ENCODE results near the gene SYT15.
"Not testable (repeated sequence)": the region's sequence is repeated elsewhere in the genome, so short reads cannot be mapped to it uniquely, and the experiment has no call there.

SYT15 gene

DNA sequence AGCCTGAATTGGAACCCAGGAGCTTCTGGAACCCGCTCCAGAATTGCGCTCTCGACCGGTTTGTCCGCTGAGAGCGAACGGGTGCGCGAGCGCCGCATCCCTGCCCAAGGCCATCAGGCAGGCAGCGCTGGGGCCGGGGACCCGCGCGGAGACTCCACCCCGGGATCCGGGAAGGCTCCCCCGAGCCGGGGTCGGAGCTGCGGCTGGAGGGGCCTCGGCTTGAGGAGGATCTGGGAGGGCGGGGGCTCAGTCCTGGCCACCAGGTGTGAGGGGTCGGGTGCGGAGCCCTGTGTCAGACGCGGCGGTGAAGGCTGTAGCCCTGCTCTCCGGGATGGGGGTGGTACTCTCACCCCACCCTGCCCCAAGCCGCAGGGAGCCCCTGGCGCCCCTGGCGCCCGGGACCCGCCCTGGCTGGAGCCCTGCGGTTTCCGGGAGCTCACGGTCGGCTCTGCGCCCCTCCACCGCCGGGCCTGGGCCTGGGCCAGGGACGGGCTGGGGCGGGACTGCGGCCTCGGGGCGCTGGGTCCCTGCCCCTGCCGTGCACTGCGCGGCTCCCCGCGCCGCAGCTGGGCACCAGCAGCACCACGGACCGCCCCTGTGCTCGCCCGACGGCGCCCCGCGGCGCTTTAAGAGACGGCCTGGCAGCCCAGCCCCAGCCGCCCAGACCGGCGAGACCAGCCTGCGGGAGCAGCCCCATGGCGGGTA is at the start of gene SYT15:
SYT15 (plus strand) TSS at position 655 of the 705 bp plus-strand sequence; CDS start at position 696, 41 bp downstream.
- DNase-seq (ENCODE audit: low read depth): not testable (repeated sequence)

DNA sequence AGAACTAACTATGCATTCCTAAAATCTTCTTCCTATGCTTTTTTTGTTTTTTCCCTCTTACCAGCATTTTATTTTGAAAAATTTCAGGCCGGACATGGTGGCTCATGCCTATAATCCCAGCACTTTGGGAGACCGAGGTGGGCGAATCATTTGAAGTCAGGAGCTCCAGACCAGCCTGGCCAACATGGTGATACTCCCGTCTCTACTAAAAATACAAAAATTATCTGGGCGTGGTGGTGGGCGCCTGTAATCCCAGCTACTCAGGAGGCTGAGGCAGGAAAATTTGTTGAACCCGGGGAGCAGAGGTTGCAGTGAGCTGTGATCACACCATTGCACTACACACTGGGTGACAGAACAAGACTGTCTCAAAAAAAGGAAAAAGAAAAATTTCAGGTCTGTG is 49.2 kb upstream of the SYT15 start:
- not testable (repeated sequence) for DNase-seq (ENCODE audit: low read depth)

DNA sequence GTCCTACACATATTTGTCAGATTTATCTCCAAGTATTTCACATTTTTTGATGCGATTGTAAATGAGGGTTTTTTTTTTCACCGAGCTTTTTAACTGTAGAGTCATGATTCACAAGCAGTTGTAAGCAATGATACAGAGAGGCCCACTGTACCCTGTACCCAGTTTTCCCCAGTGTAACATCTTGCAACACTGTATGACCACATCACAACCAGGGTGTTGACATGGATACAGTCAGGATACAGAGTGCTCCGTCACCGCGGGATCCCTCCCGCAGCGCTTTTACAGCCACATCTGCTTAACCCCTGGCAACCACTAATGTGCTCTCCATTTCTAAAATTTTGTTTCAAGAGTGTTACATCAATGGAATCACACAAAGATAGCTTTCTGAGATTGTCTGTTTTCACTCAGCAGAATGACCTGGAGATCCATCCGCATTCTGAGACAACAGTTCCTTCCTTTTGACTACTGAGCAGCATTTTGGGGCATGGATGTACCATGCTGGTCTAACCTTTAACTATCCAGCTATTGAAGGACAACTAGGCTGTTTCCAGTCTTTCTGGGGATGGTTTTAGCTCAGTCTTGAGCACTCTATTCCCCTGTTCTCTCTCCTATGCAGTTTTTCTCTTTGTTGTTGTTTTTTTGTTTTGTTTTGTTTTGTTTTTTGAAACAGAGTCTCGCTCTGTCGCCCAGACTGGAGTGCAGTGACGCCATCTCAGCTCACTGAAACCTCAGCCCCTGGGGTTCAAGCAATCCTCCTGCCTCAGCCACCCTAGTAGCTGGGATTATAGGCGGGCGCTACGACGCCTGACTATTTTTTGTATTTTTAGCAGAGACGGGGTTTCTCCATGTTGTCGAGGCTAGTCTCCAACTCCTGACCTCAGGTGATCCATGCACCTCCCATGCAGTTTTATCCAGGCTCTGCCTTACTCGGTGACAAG is 48.4 kb upstream of the SYT15 start:
- DNase-seq (ENCODE audit: low read depth): peak; percentile 98

DNA sequence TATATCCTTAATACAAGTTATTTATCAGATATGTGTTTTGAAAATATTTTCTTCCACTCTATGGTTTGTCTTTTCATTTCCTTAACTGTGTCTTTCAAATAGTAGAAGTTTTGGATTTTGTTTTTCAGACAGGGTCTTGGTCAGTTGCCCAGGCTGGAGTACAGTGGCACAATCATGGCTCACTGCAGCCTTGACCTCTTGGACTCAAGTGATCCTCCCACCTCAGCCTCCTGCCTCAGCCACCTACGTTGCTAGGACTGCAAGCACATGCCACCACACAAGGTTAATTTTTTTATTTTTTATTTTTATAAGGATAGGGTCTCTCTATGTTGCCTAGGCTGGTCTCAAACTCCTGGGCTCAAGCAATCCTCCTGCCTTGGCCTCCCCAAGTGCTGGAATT is 46.7 kb upstream of the SYT15 start:
- DNase-seq (ENCODE audit: low read depth): not testable (repeated sequence)

DNA sequence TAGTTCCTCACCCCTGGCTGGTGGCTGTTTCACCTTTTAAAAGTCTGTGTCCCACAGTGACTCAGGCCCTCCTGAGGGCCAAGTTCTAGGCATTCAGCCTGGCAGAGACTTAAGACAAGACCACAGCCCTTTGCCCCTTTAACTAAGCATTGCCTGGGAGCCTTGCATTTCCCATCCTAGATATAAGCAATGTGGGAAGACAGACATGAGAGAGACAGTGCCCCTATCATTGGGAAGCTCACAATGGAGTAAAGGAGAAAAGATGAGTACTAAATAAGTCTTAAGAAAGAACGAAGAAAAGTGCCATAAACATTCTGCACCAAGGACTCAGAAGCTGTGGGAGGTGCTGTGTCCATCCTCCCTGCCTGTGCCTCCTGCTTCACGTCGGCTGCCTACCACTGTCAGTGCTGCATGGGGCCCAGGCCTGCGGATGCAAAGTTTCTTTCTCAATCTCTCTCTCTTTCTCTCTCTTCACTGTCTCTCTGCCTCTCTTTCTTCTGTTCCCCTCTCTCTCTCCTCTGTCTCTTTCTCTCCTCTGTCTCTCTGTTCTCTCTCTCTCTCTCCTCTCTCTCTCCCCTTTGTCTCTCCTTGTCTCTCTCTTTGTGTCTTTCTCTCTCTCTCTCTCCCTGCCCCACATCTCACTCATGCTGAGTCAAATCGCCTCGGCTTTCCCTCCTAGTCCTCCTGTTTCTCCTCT is 44.0 kb upstream of the SYT15 start:
- no peak for DNase-seq (ENCODE audit: low read depth)

DNA sequence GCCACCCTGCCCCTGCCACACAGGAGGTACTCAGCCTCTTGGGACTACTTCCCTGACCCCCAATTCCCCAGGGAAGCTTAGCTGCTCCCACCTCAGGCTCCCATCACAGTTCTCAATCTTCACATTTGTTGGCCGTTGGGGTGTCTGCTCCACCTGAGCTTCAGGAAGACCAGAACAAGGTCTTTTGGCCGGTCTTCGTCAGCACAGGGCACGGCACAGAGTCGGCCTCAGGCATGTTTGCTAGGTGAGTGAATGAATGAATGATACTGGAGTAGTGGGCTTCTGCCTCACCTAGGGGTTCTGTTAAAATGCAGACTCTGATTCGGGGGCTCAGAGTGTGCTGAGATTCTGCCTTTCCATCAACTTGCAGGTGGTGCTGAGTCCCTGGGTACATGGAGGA is 42.8 kb upstream of the SYT15 start:
- DNase-seq (ENCODE audit: low read depth): no peak

DNA sequence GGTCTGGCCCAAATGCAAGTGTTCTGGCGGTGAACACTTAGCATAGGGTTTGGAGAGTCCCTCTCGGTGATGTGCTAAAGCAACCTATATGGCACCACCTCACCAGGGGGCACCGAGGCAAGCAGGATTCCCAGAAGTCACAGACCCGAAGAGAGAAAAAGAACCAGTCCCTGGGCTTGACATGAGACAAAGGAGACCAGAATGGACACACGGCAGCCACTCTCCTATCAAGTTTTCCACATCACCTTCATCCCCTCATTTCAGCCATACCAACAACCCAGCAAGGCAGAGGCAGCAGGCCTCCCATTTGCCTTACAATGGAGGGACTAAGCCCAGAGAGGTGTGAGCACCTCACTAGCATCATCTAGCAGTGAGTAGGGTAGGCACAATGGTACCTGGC is 42.1 kb upstream of the SYT15 start:
- no peak for DNase-seq (ENCODE audit: low read depth)

DNA sequence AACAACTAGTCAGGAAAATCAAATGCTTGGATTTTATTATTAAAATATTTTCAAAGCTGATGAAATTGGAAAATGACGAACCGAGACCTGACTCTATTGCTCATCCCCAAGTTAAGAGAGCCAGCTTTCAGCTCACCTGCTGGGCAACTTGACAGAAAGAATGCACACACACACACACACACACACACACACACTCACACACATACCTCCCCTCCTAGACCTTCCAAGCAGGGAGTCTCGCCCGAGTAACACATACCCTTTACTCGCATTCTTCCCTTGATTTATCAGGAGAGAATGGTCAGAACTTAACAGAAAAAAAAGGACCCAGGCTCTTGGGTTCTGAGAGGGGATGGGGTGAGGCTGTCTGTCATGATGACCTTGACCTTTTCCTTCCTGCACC is 41.6 kb upstream of the SYT15 start:
- no peak for DNase-seq (ENCODE audit: low read depth)

DNA sequence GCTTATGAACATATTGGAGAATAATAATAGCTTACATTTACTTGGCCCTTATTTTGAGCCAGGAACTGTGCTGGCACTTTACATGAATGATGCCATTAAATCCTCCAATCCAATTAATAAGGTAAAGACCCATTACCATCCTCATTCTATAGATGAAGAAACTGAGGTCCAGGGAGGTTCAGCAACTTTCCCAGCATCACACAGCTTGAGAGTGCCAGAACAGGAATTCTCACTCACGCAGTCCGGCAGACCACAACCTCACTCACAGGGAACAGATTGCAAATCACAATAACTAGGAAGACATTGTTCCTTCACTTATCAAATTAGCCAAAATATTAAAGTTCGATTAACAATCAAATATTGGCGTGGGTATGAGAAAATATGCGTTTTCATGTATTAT is 40.8 kb upstream of the SYT15 start:
- no peak for DNase-seq (ENCODE audit: low read depth)

DNA sequence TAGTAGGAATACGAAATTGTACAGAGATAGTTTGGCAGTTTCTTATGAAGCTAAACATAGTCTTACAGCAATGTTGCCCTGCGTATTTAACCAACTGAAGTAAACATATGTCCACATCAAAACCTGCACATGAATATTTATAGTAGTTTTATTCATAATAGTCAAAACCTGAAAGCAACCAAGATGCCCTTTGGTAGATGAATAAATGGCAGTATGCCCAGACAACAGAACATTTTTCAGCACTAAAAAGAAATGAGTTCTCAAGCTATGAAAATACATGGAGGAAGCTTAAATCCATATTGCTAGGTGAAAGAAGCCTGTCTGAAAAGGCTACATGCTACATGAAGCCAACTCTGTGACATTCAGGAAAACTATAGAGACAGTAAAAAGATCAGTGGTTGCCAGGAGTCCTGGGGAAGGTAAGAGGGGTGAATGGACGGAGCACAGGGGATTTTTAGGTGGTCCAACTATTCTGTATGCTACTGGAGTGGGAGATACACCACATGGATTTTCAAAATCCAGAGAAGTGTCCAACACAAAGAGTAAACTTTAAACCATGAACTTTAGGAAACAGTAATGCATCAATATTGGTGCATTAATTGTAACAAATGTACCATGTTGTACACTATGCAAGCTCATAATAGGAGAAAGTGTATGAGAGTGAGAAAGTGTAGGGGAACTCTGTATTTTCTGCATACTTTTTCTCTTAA is 40.1 kb upstream of the SYT15 start:
- DNase-seq (ENCODE audit: low read depth): no peak

DNA sequence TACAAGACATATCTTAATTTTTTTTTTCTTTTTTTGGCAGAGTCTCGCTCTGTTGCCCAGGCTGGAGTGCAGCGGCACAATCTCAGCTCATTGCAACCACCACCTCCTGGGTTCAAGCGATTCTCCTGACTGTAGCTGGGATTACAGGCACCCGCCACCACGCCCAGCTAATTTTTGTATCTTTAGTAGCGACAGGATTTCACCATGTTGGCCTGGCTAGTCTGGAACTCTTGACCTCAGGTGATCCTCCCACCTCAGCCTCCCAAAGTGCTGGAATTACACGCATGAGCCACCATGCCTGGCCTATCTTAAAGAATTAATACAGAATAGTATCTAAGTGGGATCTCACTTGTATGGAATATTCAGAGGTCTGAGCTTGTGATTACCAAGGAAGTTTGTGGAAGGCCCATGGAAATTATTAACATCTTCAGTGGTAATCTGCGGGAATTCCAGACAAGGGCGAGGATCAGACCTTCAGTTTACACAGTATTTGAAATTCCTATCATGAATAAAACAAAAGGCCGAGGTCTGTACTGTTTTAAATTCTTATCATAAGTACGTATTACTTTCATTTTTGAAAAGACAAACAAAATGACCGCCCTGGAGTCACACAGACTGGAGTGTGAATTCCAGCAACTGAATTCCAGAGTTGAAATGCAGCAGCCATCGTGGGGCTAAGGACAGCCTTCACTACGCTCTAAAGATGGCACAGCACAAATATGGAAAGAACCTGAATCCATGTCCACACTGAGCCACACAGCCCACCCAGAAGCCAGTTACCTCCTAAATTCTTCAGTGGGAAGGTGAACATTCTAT is 39.1 kb upstream of the SYT15 start:
- no peak for DNase-seq (ENCODE audit: low read depth)

DNA sequence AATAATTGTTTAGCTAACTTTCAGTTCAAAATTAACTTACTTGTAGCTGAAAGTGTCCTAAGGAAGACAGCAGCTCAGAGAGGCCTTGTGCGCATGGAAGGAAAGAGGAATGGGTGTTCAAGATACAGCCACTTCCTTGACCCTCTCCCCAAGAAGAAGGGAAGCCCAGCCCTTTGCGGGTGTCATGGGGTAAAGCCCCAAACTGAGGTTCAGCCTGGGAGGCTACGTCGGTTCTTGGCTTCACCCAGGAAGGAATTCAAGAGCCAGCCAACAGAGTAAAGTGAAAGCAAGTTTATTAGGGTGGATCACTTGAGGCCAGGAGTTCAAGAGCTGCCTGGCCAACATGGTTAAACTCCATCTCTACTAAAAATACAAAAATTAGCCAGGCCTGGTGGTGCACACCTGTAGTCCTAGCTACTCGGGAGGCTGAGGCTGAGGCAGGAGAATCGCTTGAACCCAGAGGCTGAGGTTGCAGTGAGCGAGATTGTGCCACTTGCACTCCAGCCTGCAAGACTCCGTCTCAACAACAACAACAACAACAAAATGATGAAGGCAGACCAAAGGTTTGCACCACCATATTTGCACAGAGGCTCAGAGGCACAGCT is 38.4 kb upstream of the SYT15 start:
- DNase-seq (ENCODE audit: low read depth): no peak

DNA sequence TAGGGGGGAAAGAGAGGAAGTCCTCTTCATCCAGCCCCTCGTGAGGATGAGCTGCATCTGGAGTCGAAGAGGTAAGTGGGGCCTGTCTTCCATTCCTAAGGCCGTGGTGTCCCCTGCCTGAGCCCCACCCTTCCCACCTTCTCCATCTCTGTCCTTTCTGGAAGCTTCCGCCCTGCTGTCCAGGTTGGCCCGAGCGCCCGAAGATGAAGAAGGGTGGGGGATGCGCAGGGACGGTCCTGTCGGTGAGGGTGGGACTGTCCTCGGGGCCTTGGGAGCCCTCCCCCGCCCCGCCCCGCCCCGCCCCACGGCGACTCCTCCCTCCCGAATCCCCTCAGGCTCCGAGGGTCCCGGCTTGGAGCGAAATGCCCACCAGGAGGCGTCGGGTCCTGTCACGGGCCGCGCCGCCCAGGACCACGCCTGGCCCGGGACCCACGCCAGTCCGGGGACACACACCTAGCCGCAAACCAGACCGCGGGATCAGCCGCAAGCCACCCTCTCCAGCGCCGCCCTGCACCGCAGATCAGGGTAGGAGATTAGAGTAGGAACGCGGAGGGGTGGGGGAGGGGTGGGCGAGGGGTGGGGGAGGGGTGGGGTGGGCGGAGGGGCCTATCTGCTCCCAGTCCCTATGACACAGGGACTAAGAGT is 37.8 kb upstream of the SYT15 start:
- no peak for DNase-seq (ENCODE audit: low read depth)

DNA sequence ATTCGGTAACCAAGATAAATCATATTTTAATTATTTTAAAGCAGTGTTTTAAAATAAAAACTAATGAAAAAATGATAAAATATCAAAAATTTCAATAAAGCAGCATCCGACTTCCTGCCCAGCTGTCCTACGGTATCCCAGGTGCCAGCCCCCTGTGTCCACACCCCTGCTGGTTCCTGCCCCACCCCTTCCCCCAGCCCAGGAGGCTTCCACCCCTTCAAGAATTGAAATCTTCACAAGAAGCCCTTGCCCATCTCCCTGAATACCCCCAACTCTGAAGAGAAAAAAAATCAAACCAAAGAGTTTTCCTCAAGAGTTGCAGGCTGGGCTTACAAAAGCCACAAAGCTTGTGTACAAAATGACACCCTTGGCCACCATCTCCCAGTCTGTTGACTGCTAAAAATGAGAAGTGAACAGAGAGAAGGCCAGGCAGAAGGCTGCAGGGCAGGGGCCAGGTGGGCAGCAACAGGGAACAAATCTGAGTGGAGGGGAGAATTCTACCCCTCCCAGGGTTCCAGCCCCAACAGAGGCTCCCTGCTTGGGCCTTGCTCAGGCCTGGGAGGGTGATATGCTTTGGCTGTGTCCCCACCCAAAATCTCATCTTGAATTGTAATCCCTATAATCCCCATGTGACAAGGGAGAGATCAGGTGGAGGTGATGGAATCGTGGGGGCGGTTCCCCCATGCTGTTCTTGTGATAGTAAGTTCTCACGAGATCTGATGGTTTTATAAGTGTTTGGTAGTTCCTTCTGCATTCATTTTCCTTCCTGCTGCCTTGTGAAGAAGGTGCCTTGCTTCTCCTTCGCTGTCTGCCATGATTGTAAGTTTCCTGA is 37.0 kb upstream of the SYT15 start:
- no peak for DNase-seq (ENCODE audit: low read depth)

DNA sequence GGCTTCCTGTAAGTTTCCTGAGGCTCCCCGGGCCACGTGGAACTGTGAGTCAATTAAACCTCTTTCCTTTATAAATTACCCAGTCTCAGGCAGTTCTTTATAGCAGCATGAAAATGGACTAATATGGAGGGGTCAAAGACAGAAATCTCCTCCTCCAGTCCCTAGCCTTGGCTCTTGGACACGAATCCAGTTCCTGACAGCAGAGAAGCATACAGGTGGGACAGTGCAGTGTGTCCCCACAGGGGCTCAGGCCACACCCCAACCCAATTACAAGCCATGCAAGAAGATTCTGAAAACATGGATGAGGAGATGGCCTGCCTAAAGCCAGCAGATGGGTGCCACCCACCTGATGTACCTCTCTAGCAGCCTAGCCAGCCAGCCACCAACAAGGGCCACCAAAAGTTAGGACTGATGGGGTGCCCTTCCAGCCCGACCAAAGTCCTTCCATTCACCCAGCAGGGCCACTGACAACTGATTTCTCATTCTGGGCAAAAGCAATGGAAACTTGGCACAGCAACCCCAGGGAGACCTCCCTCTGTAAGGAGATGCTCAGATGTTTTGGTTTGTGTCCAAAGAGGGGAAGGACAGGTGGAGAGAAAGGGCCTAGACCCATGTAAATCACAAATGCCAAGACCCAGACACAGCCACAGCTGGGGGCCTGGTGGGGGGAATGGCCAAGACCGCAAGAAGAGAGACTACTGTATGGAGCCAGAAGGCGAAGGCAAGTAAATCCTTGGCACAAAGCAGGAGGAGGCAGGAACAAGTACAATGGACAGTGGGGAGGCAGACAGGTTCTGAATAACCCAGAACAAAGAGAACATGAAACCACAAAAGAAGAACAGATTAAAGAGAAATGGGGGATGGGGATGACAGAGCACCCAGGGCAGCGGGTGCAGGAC is 36.1 kb upstream of the SYT15 start:
- no peak for DNase-seq (ENCODE audit: low read depth)

DNA sequence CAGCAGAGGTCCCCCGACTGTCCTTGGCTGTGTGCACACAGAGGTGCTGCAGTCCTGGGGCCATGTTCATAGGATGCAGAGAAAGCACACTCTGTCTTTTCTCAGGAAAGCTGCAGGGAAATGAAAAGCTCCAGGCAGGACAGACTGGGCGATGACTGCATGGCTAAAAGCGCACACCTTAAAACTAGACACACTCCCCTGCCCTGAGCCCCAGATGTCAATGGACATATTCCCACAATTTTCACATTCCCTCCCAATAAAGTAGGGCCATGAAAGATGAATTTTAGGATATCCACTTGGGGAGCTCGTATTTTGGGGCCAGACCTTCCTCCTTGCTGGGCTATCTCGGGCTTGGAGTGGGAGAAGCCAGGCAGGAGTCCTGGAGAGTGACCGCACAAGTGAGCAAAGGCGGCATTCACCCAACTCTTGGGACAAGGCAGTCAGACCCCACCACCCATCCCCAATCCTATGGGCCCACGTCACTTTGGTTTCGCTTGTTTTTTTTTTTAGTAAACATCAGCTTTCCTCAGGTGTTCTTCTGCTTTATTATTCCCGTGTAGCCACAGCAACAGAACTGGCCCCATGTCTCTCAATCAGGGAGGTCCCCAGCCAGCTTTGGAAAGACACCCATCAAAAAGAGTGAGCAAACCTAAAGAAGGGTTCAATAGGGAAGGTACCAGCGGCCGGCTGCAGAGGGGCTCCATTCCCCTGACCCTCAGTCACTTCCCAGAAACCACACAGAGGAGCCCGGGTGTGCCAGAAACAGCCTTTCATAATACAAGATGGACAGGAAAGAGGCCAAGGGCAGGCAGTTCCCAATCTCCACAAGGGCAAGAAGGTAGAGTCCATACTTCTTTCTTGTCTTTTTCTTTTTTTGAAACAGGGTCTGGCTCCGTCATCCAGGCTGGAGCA is 35.2 kb upstream of the SYT15 start:
- no peak for DNase-seq (ENCODE audit: low read depth)
